ENCODE data around the gene RGPD4. TPM values are rescaled to one million over a fixed set of nuclear protein-coding genes. Genes with fewer than 3 reads are reported as not detected.
"Not testable (repeated sequence)": the region's sequence is repeated elsewhere in the genome, so short reads cannot be mapped to it uniquely, and the experiment has no call there.

RGPD4 gene
- 0.18 TPM in 1 of 2 replicates, not detected in the other for total RNA-seq

- H3K27ac Mint-ChIP-seq; H3K4me3 Mint-ChIP-seq; H3K9me3 Mint-ChIP-seq; intact Hi-C loops (cut with micrococcal nuclease); DNase-seq (ENCODE audit: low spot score); H3K4me1 Mint-ChIP-seq (ENCODE audit: low read depth); H3K36me3 Mint-ChIP-seq (ENCODE audit: low read depth); H3K27me3 Mint-ChIP-seq (ENCODE audit: insufficient read depth): not testable (repeated sequence)
Observed at GRCh38 chr2:107826749-107827148, at the start of gene RGPD4. Gene RGPD4 (plus strand): TSS chr2:107826892. CDS start chr2:107827014, 122 bp downstream.

- intact Hi-C loops (cut with micrococcal nuclease): no loop called here
- no peaks in the 10 kb centered on the region for H3K4me1 Mint-ChIP-seq (ENCODE audit: low read depth)
- no peak overlapping the region for H3K4me3 Mint-ChIP-seq
- no peaks in the 10 kb centered on the region for H3K36me3 Mint-ChIP-seq (ENCODE audit: low read depth)
- H3K27ac Mint-ChIP-seq: no peak overlapping the region
- H3K27me3 Mint-ChIP-seq (ENCODE audit: insufficient read depth): no peaks in the 10 kb centered on the region
- no peak for DNase-seq (ENCODE audit: low spot score)
- H3K9me3 Mint-ChIP-seq: no peaks in the 10 kb centered on the region
Observed at GRCh38 chr2:107777974-107778373, 48.7 kb upstream of the RGPD4 start.

- intact Hi-C loops (cut with micrococcal nuclease): no loop called here
- Mint-ChIP-seq H3K36me3 (ENCODE audit: low read depth) (no peaks in the 10 kb centered on the region), H3K27me3 (ENCODE audit: insufficient read depth) (no peaks in the 10 kb centered on the region), H3K9me3 (no peaks in the 10 kb centered on the region), H3K4me1 (ENCODE audit: low read depth) (no peaks in the 10 kb centered on the region), H3K27ac (no peak overlapping the region), H3K4me3 (no peak overlapping the region)
- DNase-seq (ENCODE audit: low spot score): no peak
Observed at GRCh38 chr2:107785756-107786155, 40.9 kb upstream of the RGPD4 start.

GRCh38 chr2:107790837-107791236, 35.9 kb upstream of the RGPD4 start:
- no peaks in the 10 kb centered on the region for H3K36me3 Mint-ChIP-seq (ENCODE audit: low read depth)
- H3K4me1 Mint-ChIP-seq (ENCODE audit: low read depth): no peaks in the 10 kb centered on the region
- no peak overlapping the region for H3K27ac Mint-ChIP-seq
- DNase-seq (ENCODE audit: low spot score): no peak
- H3K27me3 Mint-ChIP-seq (ENCODE audit: insufficient read depth): no peaks in the 10 kb centered on the region
- intact Hi-C loops (cut with micrococcal nuclease): no loop called here
- no peak overlapping the region for H3K4me3 Mint-ChIP-seq
- H3K9me3 Mint-ChIP-seq: no peaks in the 10 kb centered on the region

GRCh38 chr2:107801498-107801897, 25.2 kb upstream of the RGPD4 start:
- no peaks in the 10 kb centered on the region for H3K36me3 Mint-ChIP-seq (ENCODE audit: low read depth)
- DNase-seq (ENCODE audit: low spot score): no peak
- H3K27me3 Mint-ChIP-seq (ENCODE audit: insufficient read depth): no peaks in the 10 kb centered on the region
- no peaks in the 10 kb centered on the region for H3K9me3 Mint-ChIP-seq
- H3K27ac Mint-ChIP-seq: no peak overlapping the region
- intact Hi-C loops (cut with micrococcal nuclease): no loop called here
- H3K4me3 Mint-ChIP-seq: no peak overlapping the region
- no peaks in the 10 kb centered on the region for H3K4me1 Mint-ChIP-seq (ENCODE audit: low read depth)

- Mint-ChIP-seq H3K27me3 (ENCODE audit: insufficient read depth) (no peaks in the 10 kb centered on the region), H3K4me3 (no peak overlapping the region), H3K9me3 (no peaks in the 10 kb centered on the region), H3K36me3 (ENCODE audit: low read depth) (no peaks in the 10 kb centered on the region), H3K4me1 (ENCODE audit: low read depth) (no peaks in the 10 kb centered on the region), H3K27ac (no peak overlapping the region)
- no peak for DNase-seq (ENCODE audit: low spot score)
- intact Hi-C loops (cut with micrococcal nuclease): no loop called here
Observed at GRCh38 chr2:107804608-107805498, 21.8 kb upstream of the RGPD4 start.

GRCh38 chr2:107806901-107807300, 19.8 kb upstream of the RGPD4 start:
- H3K27me3 Mint-ChIP-seq (ENCODE audit: insufficient read depth): no peaks in the 10 kb centered on the region
- no peak for DNase-seq (ENCODE audit: low spot score)
- no peaks in the 10 kb centered on the region for H3K4me1 Mint-ChIP-seq (ENCODE audit: low read depth)
- H3K9me3 Mint-ChIP-seq: no peaks in the 10 kb centered on the region
- no peak overlapping the region for H3K4me3 Mint-ChIP-seq
- no peaks in the 10 kb centered on the region for H3K36me3 Mint-ChIP-seq (ENCODE audit: low read depth)
- intact Hi-C loops (cut with micrococcal nuclease): no loop called here
- H3K27ac Mint-ChIP-seq: no peak overlapping the region

GRCh38 chr2:107807988-107808387, 18.7 kb upstream of the RGPD4 start:
- intact Hi-C loops (cut with micrococcal nuclease): no loop called here
- no peak for DNase-seq (ENCODE audit: low spot score)
- Mint-ChIP-seq H3K4me3 (no peak overlapping the region), H3K36me3 (ENCODE audit: low read depth) (no peaks in the 10 kb centered on the region), H3K27ac (no peak overlapping the region), H3K9me3 (no peaks in the 10 kb centered on the region), H3K4me1 (ENCODE audit: low read depth) (no peaks in the 10 kb centered on the region), H3K27me3 (ENCODE audit: insufficient read depth) (no peaks in the 10 kb centered on the region)

- Mint-ChIP-seq H3K36me3 (ENCODE audit: low read depth) (no peaks in the 10 kb centered on the region), H3K9me3 (no peaks in the 10 kb centered on the region), H3K27me3 (ENCODE audit: insufficient read depth) (no peaks in the 10 kb centered on the region), H3K4me3 (no peak overlapping the region), H3K4me1 (ENCODE audit: low read depth) (no peaks in the 10 kb centered on the region), H3K27ac (no peak overlapping the region)
- intact Hi-C loops (cut with micrococcal nuclease): no loop called here
- no peak for DNase-seq (ENCODE audit: low spot score)
Observed at GRCh38 chr2:107808959-107809358, 17.7 kb upstream of the RGPD4 start.

- no peak for DNase-seq (ENCODE audit: low spot score)
- H3K9me3 Mint-ChIP-seq: no peaks in the 10 kb centered on the region
- H3K27ac Mint-ChIP-seq: no peak overlapping the region
- no peaks in the 10 kb centered on the region for H3K4me1 Mint-ChIP-seq (ENCODE audit: low read depth)
- H3K4me3 Mint-ChIP-seq: no peak overlapping the region
- H3K27me3 Mint-ChIP-seq (ENCODE audit: insufficient read depth): no peaks in the 10 kb centered on the region
- intact Hi-C loops (cut with micrococcal nuclease): no loop called here
- no peaks in the 10 kb centered on the region for H3K36me3 Mint-ChIP-seq (ENCODE audit: low read depth)
Observed at GRCh38 chr2:107809835-107810234, 16.9 kb upstream of the RGPD4 start.

GRCh38 chr2:107810734-107811133, 16.0 kb upstream of the RGPD4 start:
- H3K27ac Mint-ChIP-seq: no peak overlapping the region

GRCh38 chr2:107811411-107811810, 15.3 kb upstream of the RGPD4 start:
- Mint-ChIP-seq H3K4me3 (no peak overlapping the region), H3K27me3 (ENCODE audit: insufficient read depth) (no peaks in the 10 kb centered on the region), H3K36me3 (ENCODE audit: low read depth) (no peaks in the 10 kb centered on the region), H3K9me3 (no peaks in the 10 kb centered on the region), H3K27ac (no peak overlapping the region), H3K4me1 (ENCODE audit: low read depth) (no peaks in the 10 kb centered on the region)
- no peak for DNase-seq (ENCODE audit: low spot score)
- intact Hi-C loops (cut with micrococcal nuclease): no loop called here

More at GRCh38 chr2:107810734-107811133, 16.0 kb upstream of the RGPD4 start:
- H3K36me3 Mint-ChIP-seq (ENCODE audit: low read depth): no peaks in the 10 kb centered on the region
- H3K9me3 Mint-ChIP-seq: no peaks in the 10 kb centered on the region
- no peak for DNase-seq (ENCODE audit: low spot score)
- no peaks in the 10 kb centered on the region for H3K27me3 Mint-ChIP-seq (ENCODE audit: insufficient read depth)
- intact Hi-C loops (cut with micrococcal nuclease): no loop called here
- H3K4me1 Mint-ChIP-seq (ENCODE audit: low read depth): no peaks in the 10 kb centered on the region
- H3K4me3 Mint-ChIP-seq: no peak overlapping the region

- intact Hi-C loops (cut with micrococcal nuclease): no loop called here
- no peaks in the 10 kb centered on the region for H3K36me3 Mint-ChIP-seq (ENCODE audit: low read depth)
- no peaks in the 10 kb centered on the region for H3K4me1 Mint-ChIP-seq (ENCODE audit: low read depth)
- no peaks in the 10 kb centered on the region for H3K9me3 Mint-ChIP-seq
- H3K4me3 Mint-ChIP-seq: no peak overlapping the region
- H3K27me3 Mint-ChIP-seq (ENCODE audit: insufficient read depth): no peaks in the 10 kb centered on the region
- DNase-seq (ENCODE audit: low spot score): no peak
- no peak overlapping the region for H3K27ac Mint-ChIP-seq
Observed at GRCh38 chr2:107812006-107812405, 14.7 kb upstream of the RGPD4 start.

All from activated T-helper 1 cell treated with anti-CD3 and anti-CD28 coated beads, Interleukin-12 subunit alpha, Interleukin-12 subunit beta, Interleukin-2, Interleukin-4 antibody, amounts not matched to agents 30 ng/mL and 10 ng/mL and 1 ng/mL, durations not matched to agents 14 hours and 24 hours and 36 hours (primary cell).